ENCODE results near the gene CKLF. TPM values are rescaled to one million over a fixed set of nuclear protein-coding genes. Genes with fewer than 3 reads are reported as not detected.

The CKLF gene
- total and polyA plus RNA-seq, 2 experiments from 2014 or later: 64.2 to 108 TPM

DNA sequence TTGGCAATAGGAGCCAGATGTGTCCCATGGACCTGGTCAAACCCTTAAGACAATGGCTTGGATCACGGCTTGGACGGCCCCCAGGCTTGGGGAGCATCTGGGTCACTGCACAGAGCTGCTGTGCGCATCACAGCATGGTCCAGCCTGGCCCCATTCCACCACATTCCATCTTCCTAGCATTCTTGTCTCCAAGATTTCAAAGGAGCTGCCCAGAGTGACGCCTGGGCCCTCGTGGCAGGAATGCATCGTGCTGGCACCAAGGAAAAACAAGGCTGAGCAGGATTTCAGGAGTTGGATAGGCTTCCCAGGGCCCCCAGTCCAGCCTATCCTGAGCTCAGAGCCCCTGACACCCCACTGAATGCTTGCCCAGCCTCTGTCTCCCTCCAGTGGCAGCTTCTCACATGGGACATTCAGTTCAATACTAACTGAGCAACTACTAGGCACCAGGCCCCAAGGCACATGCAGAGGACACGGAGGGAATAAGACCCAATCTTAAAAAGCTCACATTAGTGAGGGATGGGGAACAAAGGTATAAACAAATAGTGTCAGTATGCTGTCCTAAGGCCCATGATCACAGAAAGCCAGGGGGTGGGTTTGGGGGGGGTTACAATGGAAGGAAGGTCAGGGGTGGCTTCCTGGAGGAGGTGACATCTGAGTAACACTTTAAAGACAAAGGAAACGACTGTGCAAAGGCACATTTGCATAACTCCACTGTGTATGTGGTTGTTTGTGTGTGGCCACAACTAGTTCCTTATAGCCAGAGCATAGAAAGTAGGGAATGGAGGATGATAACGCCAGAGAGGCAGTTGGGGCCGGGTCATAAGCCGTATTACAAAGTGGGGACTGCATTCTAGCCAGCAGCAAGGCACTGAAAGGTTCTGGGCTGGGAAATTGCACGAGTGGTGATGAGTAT is 36.5 kb upstream of the CKLF start:
- TF ChIP-seq EZH2phosphoT487 (IDR thresholded peaks at IDR 0.05; ENCODE audit: insufficient read depth, low read depth) (no peak), EZH2 (IDR thresholded peaks at IDR 0.05; ENCODE audit: insufficient read depth, poor library complexity, severe bottlenecking) (no peak)
- no peak overlapping the region for H3K9ac ChIP-seq
- 14 to 16% methylated on average over 12 of the region's 12 CpGs for WGBS, 2 experiments (ENCODE audit: low coverage in 1 of 2, low lambda C conversion rate in 2 of 2, missing lambda C conversion rate in 2 of 2)

DNA sequence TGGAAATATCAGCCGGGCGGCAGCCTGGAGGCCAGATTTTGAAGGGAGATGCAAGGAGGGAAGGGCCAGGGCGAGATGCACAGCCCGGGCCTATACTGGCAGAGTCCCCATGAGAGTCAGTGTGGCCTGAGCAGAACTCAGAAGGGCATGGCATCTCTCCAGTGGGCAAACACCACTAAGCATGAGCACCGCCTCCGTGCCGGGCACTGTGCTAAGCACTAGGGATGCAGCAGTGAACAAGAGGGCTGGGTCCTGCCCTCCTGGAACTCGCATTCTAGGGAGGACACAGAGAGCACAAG is 35.9 kb upstream of the CKLF start:
- in situ Hi-C loops (cut with MboI): no loop called here
- H3K36me3 ChIP-seq (ENCODE audit: low read depth): no peaks in the 10 kb centered on the region
- no peaks in the 10 kb centered on the region for H4K20me1 ChIP-seq (ENCODE audit: insufficient read depth)
- peak overlapping the region; percentile 2 for H3K4me2 ChIP-seq (ENCODE audit: unreplicated experiment)
- no peaks in the 10 kb centered on the region for H3K27me3 ChIP-seq (replicated peaks; ENCODE audit: insufficient read depth)
- H2AFZ ChIP-seq: no peak overlapping the region
- peaks cover 46% of the 10 kb centered on the region for H3K4me1 ChIP-seq (ENCODE audit: insufficient read depth)
- H3K4me3 ChIP-seq: no peak overlapping the region
- WGBS, 2 experiments (ENCODE audit: low coverage in 1 of 2, low lambda C conversion rate in 2 of 2, missing lambda C conversion rate in 2 of 2): 6 to 11% methylated on average over 8 of the region's 8 CpGs
- H3K9me3 ChIP-seq (ENCODE audit: low read depth): no peaks in the 10 kb centered on the region
- no peaks in the 10 kb centered on the region for H3K9me2 ChIP-seq (ENCODE audit: insufficient read depth)
- H3K79me2 ChIP-seq (ENCODE audit: insufficient read depth): no peaks in the 10 kb centered on the region
- peak overlapping the region; percentile 43 for H3K27ac ChIP-seq
- TF ChIP-seq EZH2 (IDR thresholded peaks at IDR 0.05; ENCODE audit: insufficient read depth, poor library complexity, severe bottlenecking): no peak
- no peak for TF ChIP-seq EZH2phosphoT487 (IDR thresholded peaks at IDR 0.05; ENCODE audit: insufficient read depth, low read depth)
- H3F3A ChIP-seq (ENCODE audit: insufficient read depth): peaks cover 25% of the 10 kb centered on the region
- DNase-seq: peak; percentile 65
- H3K9ac ChIP-seq: no peak overlapping the region

More for the DNA sequence above, 36.5 kb upstream of the CKLF start:
- Histone ChIP-seq H3K27ac (peak overlapping the region; percentile 43), H3F3A (ENCODE audit: insufficient read depth) (peaks cover 30% of the 10 kb centered on the region), H3K79me2 (ENCODE audit: insufficient read depth) (no peaks in the 10 kb centered on the region), H3K9me2 (ENCODE audit: insufficient read depth) (no peaks in the 10 kb centered on the region), H3K4me1 (ENCODE audit: insufficient read depth) (peaks cover 46% of the 10 kb centered on the region), H3K36me3 (ENCODE audit: low read depth) (no peaks in the 10 kb centered on the region), H3K27me3 (replicated peaks; ENCODE audit: insufficient read depth) (no peaks in the 10 kb centered on the region), H2AFZ (no peak overlapping the region), H3K4me3 (no peak overlapping the region), H3K9me3 (ENCODE audit: low read depth) (no peaks in the 10 kb centered on the region), H3K4me2 (ENCODE audit: unreplicated experiment) (peak overlapping the region; percentile 2), H4K20me1 (ENCODE audit: insufficient read depth) (no peaks in the 10 kb centered on the region)
- peak; percentile 80 for DNase-seq
- in situ Hi-C loops (cut with MboI): no loop called here

DNA sequence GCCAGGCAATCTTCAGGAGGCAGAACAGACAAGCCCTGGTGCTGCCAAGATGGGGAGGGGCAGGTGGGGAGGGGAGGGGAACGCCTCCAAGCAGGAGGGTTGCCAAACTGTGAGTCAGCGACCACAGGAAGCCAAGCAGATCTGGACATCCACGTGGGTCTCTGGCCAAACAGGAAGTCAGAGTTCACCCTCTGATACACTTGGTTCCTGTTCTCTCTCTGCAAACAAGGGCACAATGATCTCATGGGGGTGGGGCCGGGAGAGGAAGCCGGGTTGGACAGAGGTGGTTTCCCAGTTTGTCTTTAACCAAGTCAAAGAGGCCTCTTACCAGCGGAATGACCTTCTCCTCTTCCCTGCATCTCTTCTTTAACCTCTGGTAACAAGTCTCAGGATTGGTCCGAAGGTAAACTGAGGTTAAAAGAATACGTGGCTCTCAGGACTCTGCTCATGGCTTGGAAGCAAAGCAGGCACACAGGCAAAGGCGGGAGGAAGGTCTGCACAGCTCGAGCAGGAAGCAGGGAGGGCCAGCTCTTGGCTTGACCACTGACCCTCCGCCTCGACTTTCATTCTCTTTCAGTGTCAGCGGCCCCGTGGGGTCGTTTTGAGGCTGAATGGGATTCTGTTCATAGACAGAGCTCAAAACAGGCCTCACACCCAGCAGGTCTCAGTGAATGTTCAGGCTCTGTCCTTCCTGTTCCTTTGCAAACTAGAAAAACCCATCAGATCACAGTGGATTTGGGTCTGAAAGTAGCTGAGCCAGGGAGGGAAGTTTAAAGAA is 35.4 kb upstream of the CKLF start:
- DNase-seq: peak; percentile 89
- peak overlapping the region; percentile 57 for H3K27ac ChIP-seq
- peak overlapping the region; percentile 31 for H3K4me3 ChIP-seq
- H3K79me2 ChIP-seq (ENCODE audit: insufficient read depth): no peaks in the 10 kb centered on the region
- no peaks in the 10 kb centered on the region for H3K9me2 ChIP-seq (ENCODE audit: insufficient read depth)
- H3K4me1 ChIP-seq (ENCODE audit: insufficient read depth): peaks cover 46% of the 10 kb centered on the region
- no peaks in the 10 kb centered on the region for H3K27me3 ChIP-seq (replicated peaks; ENCODE audit: insufficient read depth)
- peak overlapping the region; percentile 57 for H2AFZ ChIP-seq
- no peaks in the 10 kb centered on the region for H3K36me3 ChIP-seq (ENCODE audit: low read depth)
- no peaks in the 10 kb centered on the region for H3K9me3 ChIP-seq (ENCODE audit: low read depth)
- 18% methylated on average over 14 to 15 of the region's 15 CpGs for WGBS, 2 experiments (ENCODE audit: low coverage in 1 of 2, low lambda C conversion rate in 2 of 2, missing lambda C conversion rate in 2 of 2)
- TF ChIP-seq EZH2 (IDR thresholded peaks at IDR 0.05; ENCODE audit: insufficient read depth, poor library complexity, severe bottlenecking) (no peak), EZH2phosphoT487 (IDR thresholded peaks at IDR 0.05; ENCODE audit: insufficient read depth, low read depth) (no peak)
- peaks cover 20% of the 10 kb centered on the region for H3F3A ChIP-seq (ENCODE audit: insufficient read depth)
- H4K20me1 ChIP-seq (ENCODE audit: insufficient read depth): no peaks in the 10 kb centered on the region
- 0 out of 2 replicates have a peak overlapping the region, but pooled peaks have one; percentile 11 for H3K9ac ChIP-seq
- peak overlapping the region; percentile 70 for H3K4me2 ChIP-seq (ENCODE audit: unreplicated experiment)
- in situ Hi-C loops (cut with MboI): no loop called here

DNA sequence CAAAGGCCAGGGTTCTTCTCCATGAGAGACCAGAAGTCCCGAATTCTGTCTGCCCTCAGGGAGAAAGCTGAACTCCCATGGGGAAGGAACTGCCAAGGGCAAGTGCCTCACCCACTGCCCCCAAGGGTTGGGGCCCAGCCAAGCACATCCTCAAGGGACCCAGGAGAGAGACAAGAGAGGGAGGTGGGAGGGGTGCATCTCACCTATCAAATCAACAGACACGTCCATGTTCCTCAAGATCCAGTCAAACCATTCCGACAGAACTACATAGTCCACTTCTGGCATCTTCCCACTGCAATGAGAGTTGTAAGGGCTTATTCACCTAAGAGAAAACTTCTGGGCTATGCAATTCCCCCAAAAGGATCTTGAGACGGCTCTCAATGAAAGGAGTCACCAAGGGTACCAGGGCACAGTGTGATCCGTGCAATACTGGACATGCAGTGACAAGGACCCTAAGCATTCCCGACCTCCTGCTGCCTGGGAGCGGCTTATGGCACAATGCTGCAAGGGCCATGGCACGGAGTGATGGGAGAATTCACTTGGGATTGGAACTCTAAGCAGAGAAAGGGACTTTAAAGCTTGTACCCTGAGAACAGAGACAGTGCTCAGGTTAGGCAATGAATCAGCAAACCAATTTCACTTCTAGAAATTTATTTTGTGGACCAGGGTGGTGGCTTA is 34.7 kb upstream of the CKLF start:
- no peak overlapping the region for H3K4me3 ChIP-seq
- H3K27me3 ChIP-seq (replicated peaks; ENCODE audit: insufficient read depth): no peaks in the 10 kb centered on the region
- TF ChIP-seq EZH2phosphoT487 (IDR thresholded peaks at IDR 0.05; ENCODE audit: insufficient read depth, low read depth) (no peak), EZH2 (IDR thresholded peaks at IDR 0.05; ENCODE audit: insufficient read depth, poor library complexity, severe bottlenecking) (no peak)
- H4K20me1 ChIP-seq (ENCODE audit: insufficient read depth): no peaks in the 10 kb centered on the region
- no peaks in the 10 kb centered on the region for H3K36me3 ChIP-seq (ENCODE audit: low read depth)
- no peaks in the 10 kb centered on the region for H3K79me2 ChIP-seq (ENCODE audit: insufficient read depth)
- H3K4me2 ChIP-seq (ENCODE audit: unreplicated experiment): peak overlapping the region; percentile 70
- 86 to 89% methylated on average over 8 of the region's 8 CpGs for WGBS, 2 experiments (ENCODE audit: low coverage in 1 of 2, low lambda C conversion rate in 2 of 2, missing lambda C conversion rate in 2 of 2)
- no peak for DNase-seq
- no peaks in the 10 kb centered on the region for H3K9me3 ChIP-seq (ENCODE audit: low read depth)
- H3K4me1 ChIP-seq (ENCODE audit: insufficient read depth): peaks cover 44% of the 10 kb centered on the region
- in situ Hi-C loops (cut with MboI): no loop called here
- no peak overlapping the region for H3K9ac ChIP-seq
- no peak overlapping the region for H2AFZ ChIP-seq
- peak overlapping the region; percentile 57; the same call in 1 of the 2 replicates for H3K27ac ChIP-seq
- no peaks in the 10 kb centered on the region for H3K9me2 ChIP-seq (ENCODE audit: insufficient read depth)
- peaks cover 13% of the 10 kb centered on the region for H3F3A ChIP-seq (ENCODE audit: insufficient read depth)
